H1 (cell line): ENCODE data around the gene GNG8. TPM values are rescaled to one million over a fixed set of nuclear protein-coding genes. Genes with fewer than 3 reads are reported as not detected.

Source experiments
- CTCF ChIA-PET: fragments of 300-600 bp; sonication (Branson Sonifier 250); formaldehyde crosslinking; loops from one replicate; lab custom pipeline; 2021; ENCODE audit not compliant: partially characterized antibody; lab: Charles Lee
- POLR2A ChIA-PET: fragments of 300-600 bp; sonication (Branson Sonifier 250); formaldehyde crosslinking; loops from one replicate; lab custom pipeline; 2021; ENCODE audit warnings: inconsistent platforms; ENCODE audit not compliant: partially characterized antibody; lab: Charles Lee
- DNase-seq, 2 experiments: peaks; one replicate each; pipeline versions ENCODE4 v3.0.0 to v3.0.0-alpha.2; 2010 to 2022; ENCODE audit warnings: low spot score in 2 of 2, low read depth in 1 of 2, mixed read lengths in 1 of 2
- FAIRE-seq: peaks from 2 replicates; lab custom pipeline; 2011; peaks lifted over from hg19 to GRCh38; lab: Jason Lieb, UNC
- H2AFZ ChIP-seq: 2 replicates; pipeline ENCODE4 v1.8.1; 2012; ENCODE audit warnings: low read length, inconsistent platforms
- H2AK5ac ChIP-seq: 2 replicates; pipeline ENCODE4 v1.6.1; 2013; ENCODE audit warnings: low read depth, low read length
- H2BK120ac ChIP-seq: replicated peaks from 2 replicates; pipeline ENCODE3; 2013; ENCODE audit warnings: low read depth, low read length, inconsistent platforms
- H2BK12ac ChIP-seq: 2 replicates; pipeline ENCODE4 v1.6.1; 2013; ENCODE audit warnings: low read depth, low read length
- H2BK15ac ChIP-seq: 2 replicates; pipeline ENCODE4 v1.6.1; 2013; ENCODE audit warnings: low read length
- H2BK20ac ChIP-seq: 2 replicates; pipeline ENCODE4 v1.6.1; 2013; ENCODE audit warnings: low read length
- H2BK5ac ChIP-seq: 2 replicates; pipeline ENCODE4 v1.6.1; 2013; ENCODE audit warnings: low read depth, low read length
- H3K14ac ChIP-seq: 2 replicates; pipeline ENCODE4 v1.6.1; 2013; ENCODE audit warnings: inconsistent platforms; ENCODE audit not compliant: insufficient read length
- H3K18ac ChIP-seq: 2 replicates; pipeline ENCODE4 v1.6.1; 2013; ENCODE audit warnings: low read length; ENCODE audit errors: extremely low read depth
- H3K23ac ChIP-seq: 2 replicates; pipeline ENCODE4 v1.6.1; 2013; ENCODE audit warnings: inconsistent platforms; ENCODE audit not compliant: insufficient read length
- H3K23me2 ChIP-seq: 2 replicates; pipeline ENCODE4 v1.6.1; 2013; ENCODE audit warnings: low read depth, low read length
- H3K27ac ChIP-seq: 2 replicates; pipeline ENCODE4 v1.6.1; 2011; ENCODE audit warnings: low read depth, low read length, inconsistent platforms
- H3K27me3 ChIP-seq, 4 experiments: replicated peaks in 1 of 4; 1 replicate in 1 of 4; 2 replicates in 3 of 4; pipeline versions ENCODE4 v1.6.1 to v1.8.1; 2011 to 2013; ENCODE audit warnings: low read length in 3 of 4, mild to moderate bottlenecking in 3 of 4, inconsistent platforms in 2 of 4, mixed read lengths in 2 of 4, moderate library complexity in 1 of 4; ENCODE audit not compliant: control insufficient read depth in 3 of 4, insufficient read depth in 3 of 4; ENCODE audit errors: extremely low read depth in 1 of 4
- H3K36me3 ChIP-seq, 4 experiments: 2 replicates each; pipeline versions ENCODE4 v1.6.1 to v1.8.1; 2011 to 2013; ENCODE audit warnings: mild to moderate bottlenecking in 4 of 4, low read length in 3 of 4, moderate library complexity in 2 of 4, control low read depth in 1 of 4, inconsistent platforms in 1 of 4; ENCODE audit not compliant: insufficient read depth in 4 of 4, control insufficient read depth in 2 of 4
- H3K4ac ChIP-seq: replicated peaks from 2 replicates; pipeline ENCODE3; 2013; ENCODE audit warnings: low read length, low read depth, mixed read lengths, inconsistent platforms; ENCODE audit not compliant: insufficient read length
- H3K4me1 ChIP-seq, 4 experiments: replicated peaks in 1 of 4; 1 replicate in 1 of 4; 2 replicates in 3 of 4; pipeline versions ENCODE4 v1.6.1 to v1.8.1; 2011 to 2013; ENCODE audit warnings: low read length in 3 of 4, inconsistent platforms in 2 of 4, mixed read lengths in 1 of 4; ENCODE audit not compliant: insufficient read depth in 4 of 4, control insufficient read depth in 3 of 4
- H3K4me2 ChIP-seq, 2 experiments: 2 replicates each; pipeline versions ENCODE4 v1.6.1 to v1.8.1; 2011 to 2013; ENCODE audit warnings: low read depth in 2 of 2, low read length in 2 of 2, control low read depth in 1 of 2, inconsistent platforms in 1 of 2, mild to moderate bottlenecking in 1 of 2; ENCODE audit not compliant: insufficient read depth in 1 of 2
- H3K4me3 ChIP-seq, 4 experiments: fragments of 200-600, 300-600 bp in 1 of 4; sonication (generic), shearing (Covaris generic), sonication (Bioruptor Twin) in 1 of 4; 2 replicates each; pipeline versions ENCODE4 v1.5.1 to v1.8.1; 2011 to 2016; ENCODE audit warnings: low read length in 4 of 4, low read depth in 3 of 4, control low read depth in 2 of 4, inconsistent platforms in 2 of 4, mild to moderate bottlenecking in 2 of 4, mixed read lengths in 1 of 4, moderate library complexity in 1 of 4; ENCODE audit not compliant: insufficient read depth in 2 of 4; ENCODE audit errors: extremely low read depth in 1 of 4
- H3K56ac ChIP-seq: replicated peaks from 2 replicates; pipeline ENCODE3; 2013; ENCODE audit warnings: low read depth, mild to moderate bottlenecking, mixed read lengths, low read length, inconsistent platforms; ENCODE audit not compliant: insufficient read length
- H3K79me1 ChIP-seq: 2 replicates; pipeline ENCODE4 v1.6.1; 2013; ENCODE audit warnings: low read depth, low read length, control low read depth
- H3K79me2 ChIP-seq, 2 experiments: 2 replicates each; pipeline versions ENCODE4 v1.6.1 to v1.8.1; 2012 to 2013; ENCODE audit warnings: low read length in 2 of 2, mild to moderate bottlenecking in 2 of 2, inconsistent platforms in 1 of 2; ENCODE audit not compliant: insufficient read depth in 2 of 2, control insufficient read depth in 1 of 2
- H3K9ac ChIP-seq, 4 experiments: replicated peaks in 1 of 4; 1 replicate in 1 of 4; 2 replicates in 3 of 4; pipeline versions ENCODE4 v1.6.1 to v1.8.1; 2011 to 2013; ENCODE audit warnings: low read depth in 3 of 4, low read length in 3 of 4, control low read depth in 2 of 4, mild to moderate bottlenecking in 2 of 4, moderate library complexity in 2 of 4, inconsistent platforms in 1 of 4; ENCODE audit errors: extremely low read depth in 1 of 4
- H3K9me3 ChIP-seq, 2 experiments: 2 replicates each; pipeline versions ENCODE4 v1.6.1 to v1.8.1; 2012 to 2013; ENCODE audit warnings: mild to moderate bottlenecking in 2 of 2, moderate library complexity in 2 of 2, control low read depth in 1 of 2, inconsistent platforms in 1 of 2, low read depth in 1 of 2, low read length in 1 of 2, mixed read lengths in 1 of 2; ENCODE audit not compliant: insufficient read depth in 2 of 2
- H4K20me1 ChIP-seq, 2 experiments: replicated peaks in 1 of 2; 2 replicates each; pipeline versions ENCODE3 to v1.8.1; 2011 to 2013; ENCODE audit warnings: inconsistent platforms in 2 of 2, low read length in 2 of 2, mild to moderate bottlenecking in 1 of 2; ENCODE audit not compliant: insufficient read depth in 2 of 2, control insufficient read depth in 1 of 2
- H4K5ac ChIP-seq: 2 replicates; pipeline ENCODE4 v1.6.1; 2013; ENCODE audit warnings: low read length, low read depth, mixed read lengths, inconsistent platforms; ENCODE audit not compliant: insufficient read length
- H4K8ac ChIP-seq: 2 replicates; pipeline ENCODE4 v1.8.0; 2013; ENCODE audit warnings: mild to moderate bottlenecking, moderate library complexity, low read length, inconsistent platforms; ENCODE audit not compliant: insufficient read depth; ENCODE audit errors: extremely low read depth
- H4K91ac ChIP-seq: replicated peaks from 2 replicates; pipeline ENCODE3; 2013; ENCODE audit warnings: low read length, mixed read lengths, inconsistent platforms; ENCODE audit not compliant: insufficient read length
- BCL11A ChIP-seq, 2 experiments: IDR thresholded peaks; one replicate each; pipeline ENCODE4 v1.6.1; 2011; ENCODE audit warnings: low read depth in 2 of 2, low read length in 2 of 2, mild to moderate bottlenecking in 2 of 2
- CBX5 ChIP-seq: fragments of 300-800, 300-1000 bp; sonication (generic); IDR thresholded peaks from 2 replicates; pipeline ENCODE4 v1.7.1; 2016; ENCODE audit warnings: antibody characterized with exemption, low read length, low read depth
- CEBPB ChIP-seq: IDR thresholded peaks from 2 replicates; pipeline ENCODE4 v1.6.1; 2012; ENCODE audit warnings: low read depth, low read length
- EP300 ChIP-seq, 2 experiments: IDR thresholded peaks; 1 replicate in 1 of 2; 2 replicates in 1 of 2; pipeline ENCODE4 v1.6.1; 2011 to 2012; ENCODE audit warnings: low read depth in 2 of 2, low read length in 2 of 2, mild to moderate bottlenecking in 2 of 2, borderline replicate concordance in 1 of 2, inconsistent platforms in 1 of 2, moderate library complexity in 1 of 2
- RNF2 ChIP-seq: fragments of 200-900, 300-1000 bp; sonication (generic); IDR thresholded peaks from 2 replicates; pipeline ENCODE4 v1.7.1; 2016; ENCODE audit warnings: borderline replicate concordance, low read depth, mild to moderate bottlenecking, antibody characterized with exemption, low read length; ENCODE audit not compliant: poor library complexity, severe bottlenecking; ENCODE audit errors: missing control alignments
- RXRA ChIP-seq: IDR thresholded peaks from 2 replicates; pipeline ENCODE4 v1.6.1; 2011; ENCODE audit warnings: low read depth, mild to moderate bottlenecking, low read length, moderate library complexity; ENCODE audit not compliant: insufficient read depth
- SIRT6 ChIP-seq: IDR thresholded peaks from one replicate; pipeline ENCODE4 v1.7.1; 2012; ENCODE audit warnings: low read length, inconsistent platforms
- SRF ChIP-seq: IDR thresholded peaks from 2 replicates; pipeline ENCODE4 v1.6.1; 2011; ENCODE audit warnings: mild to moderate bottlenecking, low read depth, low read length, moderate library complexity
- TCF12 ChIP-seq: IDR thresholded peaks from 2 replicates; pipeline ENCODE4 v1.6.1; 2011; ENCODE audit warnings: low read depth, mild to moderate bottlenecking, low read length
- ZNF274 ChIP-seq: IDR thresholded peaks from 2 replicates; pipeline ENCODE4 v1.7.0; 2012; ENCODE audit warnings: low read length, borderline replicate concordance; ENCODE audit errors: extremely low read depth
- WGBS, 2 experiments: shearing (Covaris generic) in 1 of 2; methylation state at CpG; one replicate each; pipeline versions ENCODE4 v1.1.6 to v1.1.7; 2013 to 2015; ENCODE audit warnings: low lambda C conversion rate in 2 of 2, mixed read lengths in 2 of 2, inconsistent platforms in 1 of 2, low coverage in 1 of 2, missing lambda C conversion rate in 1 of 2; ENCODE audit not compliant: insufficient replicate concordance in 2 of 2, insufficient coverage in 1 of 2, insufficient read length in 1 of 2; ENCODE audit errors: extremely low coverage in 1 of 2, missing lambda C conversion rate in 1 of 2; 5-methylcytosine and 5-hydroxymethylcytosine counted together
- polyA plus RNA-seq, 7 experiments: library from polyadenylated mRNA; depleted of rRNA in 3 of 7; stranded (reverse) in 5 of 7; unstranded in 2 of 7; fragments of >200 nt in 5 of 7; fragments of 200-250 nt in 2 of 7; gene quantifications; 1 replicate in 5 of 7; 2 replicates in 1 of 7; 4 replicates in 1 of 7; pipeline versions ENCODE4 v1.2.1 to v1.2.3, GENCODE V29; 2011 to 2013; ENCODE audit warnings: missing spikeins in 2 of 7, mixed read lengths in 2 of 7
- total RNA-seq: library from RNA; stranded (reverse); fragmentation: NEBNext Ultra II Directional; extraction: Animal tissue kit (Norgen Biotek cat#: 25700); gene quantifications from 2 replicates; pipeline ENCODE4 v1.2.1, GENCODE V29; 2021

Gene GNG8
- total and polyA plus RNA-seq, 2 of the 8 experiments (the other 6 are each of a cell fraction or from before 2014, with no cell fraction given), result not detected

DNA sequence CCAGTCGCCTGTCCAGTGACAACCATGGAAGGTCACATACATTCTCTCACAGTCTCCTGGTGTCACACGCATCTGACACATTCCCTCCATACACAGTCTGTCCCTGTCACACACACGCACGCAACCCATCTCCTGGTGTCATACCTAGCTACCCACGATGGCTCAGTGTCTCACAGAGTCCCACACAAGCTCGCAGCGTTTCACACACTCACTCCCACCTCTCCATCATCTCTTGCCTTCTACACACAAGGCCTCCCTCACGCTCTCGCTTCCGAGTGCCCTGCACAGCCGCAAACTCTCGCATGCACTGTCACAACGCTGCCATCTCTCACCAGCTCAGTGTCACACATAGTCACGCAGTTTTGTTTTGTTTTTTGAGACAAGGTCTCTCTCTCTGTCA, 1.2 kb upstream of the GNG8 start:
- 81% methylated on average over 14 of the region's 14 CpGs; no CpG with 5 or more reads in 1 of the 2 experiments for WGBS, 2 experiments
- no peak overlapping the region for H3K18ac ChIP-seq
- H4K5ac ChIP-seq, result no peak overlapping the region
- H3K79me2 ChIP-seq, result no peaks in the 10 kb centered on the region
- H3K4me3 ChIP-seq, result no peak overlapping the region
- H2BK120ac ChIP-seq, result no peak overlapping the region
- H3K9me3 ChIP-seq, result no peaks in the 10 kb centered on the region
- H3K23me2 ChIP-seq, result peaks cover 27% of the 10 kb centered on the region
- H3K56ac ChIP-seq, result no peak overlapping the region
- FAIRE-seq (no peak), DNase-seq (no peak)
- no peak overlapping the region for H3K14ac ChIP-seq
- no peaks in the 10 kb centered on the region for H3K36me3 ChIP-seq
- H3K9ac ChIP-seq, result no peak overlapping the region; a peak in 1 of 7 replicates
- no peak overlapping the region for H3K23ac ChIP-seq
- CTCF ChIA-PET, result interaction anchor here (0.6 to 1.8 kb wide), 16 partner anchors 9 to 1332 kb away, joined by 3 to 28 read pairs (median 4); partner anchors contain the start of genes DACT3 and PTGIR
- no peak overlapping the region; the same call in 1 of the 2 replicates for H2BK20ac ChIP-seq
- H4K91ac ChIP-seq, result no peak overlapping the region
- H2BK15ac ChIP-seq, result peak overlapping the region; percentile 83; the same call in 1 of the 2 replicates
- POLR2A ChIA-PET, result interaction anchor here (1.0 to 1.3 kb wide), 2 partner anchors 22 to 24 kb away, joined by 3 to 6 read pairs; partner anchors contain the start of gene DACT3
- no peak overlapping the region for H3K27ac ChIP-seq
- no peak overlapping the region for H2BK5ac ChIP-seq
- H3K4ac ChIP-seq, result peak overlapping the region; percentile 79
- H3K79me1 ChIP-seq, result no peaks in the 10 kb centered on the region
- H3K4me2 ChIP-seq, result no peak overlapping the region; a peak in 1 of 4 replicates
- peak overlapping the region; percentile 87; the same call in 1 of the 2 replicates for H2BK12ac ChIP-seq
- H4K20me1 ChIP-seq, result peaks cover 0 to 11% of the 10 kb centered on the region in 2 experiments
- no peak overlapping the region for H4K8ac ChIP-seq
- peaks cover 0 to 21% (median 9%) of the 10 kb centered on the region in 4 experiments; a peak in 5 of 7 replicates for H3K4me1 ChIP-seq
- H2AFZ ChIP-seq, result no peak overlapping the region
- peaks cover 5 to 62% (median 52%) of the 10 kb centered on the region in 4 experiments for H3K27me3 ChIP-seq
- H2AK5ac ChIP-seq, result peak overlapping the region; percentile 86; the same call in 1 of the 2 replicates
- no peak for TF ChIP-seq RXRA
- no peak for TF ChIP-seq TCF12
- TF ChIP-seq SIRT6, result no peak
- TF ChIP-seq EP300 (IDR thresholded peaks at IDR 0.05; ENCODE audit: borderline replicate concordance in 1 of 2, low read depth in 2 of 2, low read length in 2 of 2), result no peak
- TF ChIP-seq ZNF274, result no peak
- no peak for TF ChIP-seq CBX5
- no peak for TF ChIP-seq BCL11A (IDR thresholded peaks at IDR 0.05; ENCODE audit: low read depth in 2 of 2, low read length in 2 of 2)
- TF ChIP-seq CEBPB, result no peak
- no peak for TF ChIP-seq SRF
- no peak for TF ChIP-seq RNF2
